ENCODE results near the gene PCSK7.

Gene PCSK7

DNA sequence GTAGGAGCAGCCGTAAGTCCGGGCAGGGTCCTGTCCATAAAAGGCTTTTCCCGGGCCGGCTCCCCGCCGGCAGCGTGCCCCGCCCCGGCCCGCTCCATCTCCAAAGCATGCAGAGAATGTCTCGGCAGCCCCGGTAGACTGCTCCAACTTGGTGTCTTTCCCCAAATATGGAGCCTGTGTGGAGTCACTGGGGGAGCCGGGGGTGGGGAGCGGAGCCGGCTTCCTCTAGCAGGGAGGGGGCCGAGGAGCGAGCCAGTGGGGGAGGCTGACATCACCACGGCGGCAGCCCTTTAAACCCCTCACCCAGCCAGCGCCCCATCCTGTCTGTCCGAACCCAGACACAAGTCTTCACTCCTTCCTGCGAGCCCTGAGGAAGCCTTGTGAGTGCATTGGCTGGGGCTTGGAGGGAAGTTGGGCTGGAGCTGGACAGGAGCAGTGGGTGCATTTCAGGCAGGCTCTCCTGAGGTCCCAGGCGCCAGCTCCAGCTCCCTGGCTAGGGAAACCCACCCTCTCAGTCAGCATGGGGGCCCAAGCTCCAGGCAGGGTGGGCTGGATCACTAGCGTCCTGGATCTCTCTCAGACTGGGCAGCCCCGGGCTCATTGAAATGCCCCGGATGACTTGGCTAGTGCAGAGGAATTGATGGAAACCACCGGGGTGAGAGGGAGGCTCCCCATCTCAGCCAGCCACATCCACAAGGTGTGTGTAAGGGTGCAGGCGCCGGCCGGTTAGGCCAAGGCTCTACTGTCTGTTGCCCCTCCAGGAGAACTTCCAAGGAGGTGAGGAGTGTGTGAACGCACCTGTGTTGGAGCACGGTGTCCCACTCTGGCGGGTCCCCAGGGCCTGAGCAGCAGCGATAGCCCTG, 32.6 kb downstream of the PCSK7 start, which contains the start of gene TAGLN:
Gene TAGLN, plus strand, starts transcription at position 318 of the 863 bp plus-strand sequence. CDS start 3,644 bp downstream, outside the sequence.
- DNase-seq (ENCODE audit: low read depth): peak; percentile 90

DNA sequence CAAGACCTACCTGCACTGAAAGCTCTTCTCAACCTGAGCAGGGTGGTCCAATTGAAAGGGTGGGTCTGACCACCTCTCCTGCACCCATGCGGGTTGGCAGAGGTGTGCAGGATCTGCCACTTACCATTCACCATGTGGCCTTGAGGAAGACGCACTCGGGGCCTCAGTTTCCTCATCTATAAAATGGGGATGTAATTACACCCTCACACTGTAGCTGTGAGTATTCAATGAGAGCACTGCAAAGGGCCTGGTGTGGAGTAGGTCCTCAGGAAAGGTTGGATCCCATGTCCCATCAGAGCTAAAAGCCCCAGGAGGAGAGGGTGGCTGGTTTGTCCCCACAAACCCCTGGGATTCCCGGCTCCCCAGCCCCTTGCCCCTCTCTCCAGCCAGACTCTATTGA, 33.3 kb downstream of the PCSK7 start:
- no peak for DNase-seq (ENCODE audit: low read depth)

DNA sequence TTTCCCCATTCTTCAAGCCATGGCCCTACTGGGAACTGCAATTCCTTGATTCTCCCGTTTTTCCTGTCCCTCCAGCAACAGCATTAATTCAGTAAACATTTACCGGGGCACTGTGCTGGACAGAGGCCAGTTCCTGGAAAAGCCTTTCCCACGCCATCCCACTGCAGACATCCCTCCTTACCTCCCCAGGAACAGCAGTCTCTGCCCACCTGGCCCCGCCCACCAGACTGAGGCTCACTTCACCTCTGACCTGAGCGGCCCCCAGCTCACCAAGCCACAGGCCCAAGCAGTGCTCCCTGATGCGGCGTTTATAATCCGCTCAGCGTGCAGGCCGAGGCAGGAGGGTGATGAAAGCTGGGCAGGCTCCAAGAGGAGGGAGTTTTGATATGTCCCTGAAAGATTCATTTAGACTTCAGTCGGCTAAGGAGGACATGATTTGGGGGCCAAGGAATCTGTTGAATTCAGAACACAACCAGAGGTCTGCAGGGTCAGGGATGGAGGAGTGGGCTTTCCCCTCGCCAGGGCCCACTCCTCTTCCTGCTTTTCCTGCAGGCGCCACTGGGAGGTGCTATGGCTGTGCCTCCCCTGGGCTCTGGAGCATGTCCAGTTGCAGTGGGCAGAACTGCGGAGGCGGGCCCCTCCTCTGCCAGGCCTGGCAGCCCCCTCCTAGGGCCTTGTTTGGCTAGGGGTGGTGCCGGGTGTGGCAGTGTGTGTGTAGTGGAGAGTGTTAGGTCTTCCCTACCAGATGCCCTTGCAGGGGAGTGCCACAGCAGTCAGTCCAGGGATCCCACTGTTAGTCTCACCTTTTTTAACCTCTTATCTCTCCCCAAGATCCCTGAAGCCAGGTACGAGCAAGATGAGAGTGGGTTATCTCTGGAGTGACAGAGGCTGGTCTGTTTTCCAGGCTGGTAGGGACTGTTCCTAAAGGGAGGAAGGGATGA, 34.1 kb downstream of the PCSK7 start:
- no peak for DNase-seq (ENCODE audit: low read depth)

DNA sequence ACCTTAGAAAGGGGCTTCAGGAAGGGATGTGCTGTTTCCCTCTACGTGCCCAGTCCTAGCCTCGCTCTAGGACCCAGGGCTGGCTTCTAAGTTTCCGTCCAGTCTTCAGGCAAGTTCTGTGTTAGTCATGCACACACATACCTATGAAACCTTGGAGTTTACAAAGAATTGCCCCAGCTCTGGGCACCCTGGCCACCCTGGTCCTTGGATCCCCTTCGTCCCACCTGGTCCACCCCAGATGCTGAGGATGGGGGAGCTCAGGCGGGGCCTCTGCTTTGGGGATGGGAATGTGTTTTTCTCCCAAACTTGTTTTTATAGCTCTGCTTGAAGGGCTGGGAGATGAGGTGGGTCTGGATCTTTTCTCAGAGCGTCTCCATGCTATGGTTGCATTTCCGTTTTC, 34.9 kb downstream of the PCSK7 start:
- DNase-seq (ENCODE audit: low read depth): no peak

DNA sequence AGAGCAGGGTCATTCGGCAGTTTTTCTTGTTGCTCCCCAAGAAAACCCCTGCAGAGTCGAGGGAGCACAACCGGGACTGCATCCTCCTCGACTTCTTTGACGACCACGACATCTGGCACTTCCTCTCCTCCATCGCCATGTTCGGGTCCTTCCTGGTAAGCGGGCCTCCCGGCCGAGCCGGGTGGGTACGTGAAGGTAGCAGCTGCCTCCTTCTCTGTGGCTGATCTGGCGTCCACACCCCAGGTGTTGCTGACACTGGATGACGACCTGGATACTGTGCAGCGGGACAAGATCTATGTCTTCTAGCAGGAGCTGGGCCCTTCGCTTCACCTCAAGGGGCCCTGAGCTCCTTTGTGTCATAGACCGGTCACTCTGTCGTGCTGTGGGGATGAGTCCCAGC, 36.1 kb downstream of the PCSK7 start:
- no peak for DNase-seq (ENCODE audit: low read depth)

DNA sequence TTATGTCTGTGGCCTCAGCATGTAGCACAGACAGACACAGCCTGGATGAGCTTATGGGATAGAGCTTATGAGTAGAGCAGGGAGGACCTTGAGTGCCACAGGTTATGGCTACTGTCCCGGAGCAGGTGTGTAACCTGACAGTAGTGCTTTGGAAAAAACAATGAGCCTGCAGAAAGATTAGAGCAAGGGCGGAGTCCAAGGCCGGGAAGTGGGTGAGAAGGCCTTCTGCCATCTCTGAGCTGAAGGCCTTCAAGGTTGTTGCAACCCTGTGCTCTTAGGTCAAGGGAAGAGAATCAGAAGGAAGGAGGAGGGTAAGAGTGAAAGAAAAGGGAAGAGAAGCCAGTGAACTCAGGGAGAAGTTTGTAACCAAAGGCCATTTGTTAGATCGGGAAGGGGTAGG, 36.6 kb downstream of the PCSK7 start:
- no peak for DNase-seq (ENCODE audit: low read depth)

DNA sequence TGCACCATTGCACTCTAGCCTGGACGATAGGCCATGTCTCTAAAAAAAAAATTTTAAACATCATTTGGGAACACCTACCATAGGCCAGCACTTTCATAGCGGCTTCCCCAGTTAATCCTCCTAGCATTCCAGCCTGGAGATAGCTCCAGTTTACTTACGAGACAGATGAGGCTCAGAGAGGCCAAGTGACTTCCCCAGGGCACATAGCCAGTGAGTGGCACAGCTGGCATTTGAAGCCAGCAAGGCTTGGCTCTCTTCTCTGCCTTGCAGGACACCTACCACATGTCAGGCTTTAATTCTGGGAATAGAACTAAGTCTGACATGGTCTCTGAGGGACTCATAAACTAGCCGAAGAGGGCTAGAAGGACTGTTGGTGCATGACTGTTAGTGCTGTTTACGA, 37.6 kb downstream of the PCSK7 start:
- DNase-seq (ENCODE audit: low read depth): no peak

DNA sequence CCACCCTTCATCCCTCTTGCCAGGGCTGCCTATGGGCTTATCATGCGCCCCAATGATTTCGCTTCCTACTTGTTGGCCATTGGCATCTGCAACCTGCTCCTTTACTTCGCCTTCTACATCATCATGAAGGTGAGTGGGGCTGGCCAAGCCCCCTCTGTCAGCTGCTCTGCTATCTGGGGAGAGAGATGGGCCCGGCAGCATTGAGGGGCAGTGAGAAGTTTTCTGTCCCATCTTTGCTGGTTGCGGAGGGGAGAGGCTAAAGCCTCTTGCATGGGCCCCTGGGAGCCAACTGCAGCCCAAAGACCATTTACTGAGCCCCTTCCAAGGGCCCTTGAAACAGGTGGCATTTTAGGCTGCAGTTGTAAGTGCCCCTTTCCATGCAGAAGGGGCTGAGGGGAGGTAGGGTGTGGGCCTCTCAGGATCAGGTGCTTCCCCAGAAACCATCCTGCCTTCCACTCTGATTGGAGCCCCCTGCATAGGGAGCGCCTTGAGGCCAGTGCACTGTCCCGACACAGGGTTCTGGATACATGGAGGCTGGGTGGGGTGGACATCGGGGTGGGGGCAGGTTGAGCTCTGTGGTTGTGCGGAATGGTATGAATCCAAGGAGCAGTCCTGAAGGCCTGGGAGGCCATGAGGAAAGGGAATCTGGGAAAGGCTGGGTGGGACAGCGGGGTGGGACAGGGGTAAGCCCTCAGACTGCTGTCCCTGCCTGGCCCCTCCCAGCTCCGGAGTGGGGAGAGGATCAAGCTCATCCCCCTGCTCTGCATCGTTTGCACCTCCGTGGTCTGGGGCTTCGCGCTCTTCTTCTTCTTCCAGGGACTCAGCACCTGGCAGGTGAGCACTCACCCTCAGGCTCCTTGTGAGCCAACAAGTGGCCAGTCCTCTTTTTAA, 38.5 kb downstream of the PCSK7 start:
- DNase-seq (ENCODE audit: low read depth): no peak

DNA sequence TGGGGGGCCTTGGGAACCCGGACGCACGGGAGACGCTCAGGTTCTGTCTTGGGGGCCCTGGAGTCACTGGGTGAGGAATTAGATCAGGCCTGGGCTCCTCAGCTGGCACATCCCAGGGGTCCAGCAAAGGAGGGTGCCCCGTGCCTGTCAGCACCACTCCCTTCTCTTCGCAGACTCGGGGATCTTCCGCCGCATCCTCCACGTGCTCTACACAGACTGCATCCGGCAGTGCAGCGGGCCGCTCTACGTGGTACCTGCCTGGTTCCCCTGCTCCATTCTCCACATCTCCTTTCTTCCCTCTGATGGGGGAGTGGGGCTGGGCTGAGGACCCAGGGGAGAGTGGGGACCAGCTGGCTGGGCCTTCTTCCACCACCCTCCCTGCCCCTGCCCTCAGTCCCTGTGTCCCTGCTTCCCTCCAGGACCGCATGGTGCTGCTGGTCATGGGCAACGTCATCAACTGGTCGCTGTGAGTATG, 39.4 kb downstream of the PCSK7 start:
- DNase-seq (ENCODE audit: low read depth): no peak

DNA sequence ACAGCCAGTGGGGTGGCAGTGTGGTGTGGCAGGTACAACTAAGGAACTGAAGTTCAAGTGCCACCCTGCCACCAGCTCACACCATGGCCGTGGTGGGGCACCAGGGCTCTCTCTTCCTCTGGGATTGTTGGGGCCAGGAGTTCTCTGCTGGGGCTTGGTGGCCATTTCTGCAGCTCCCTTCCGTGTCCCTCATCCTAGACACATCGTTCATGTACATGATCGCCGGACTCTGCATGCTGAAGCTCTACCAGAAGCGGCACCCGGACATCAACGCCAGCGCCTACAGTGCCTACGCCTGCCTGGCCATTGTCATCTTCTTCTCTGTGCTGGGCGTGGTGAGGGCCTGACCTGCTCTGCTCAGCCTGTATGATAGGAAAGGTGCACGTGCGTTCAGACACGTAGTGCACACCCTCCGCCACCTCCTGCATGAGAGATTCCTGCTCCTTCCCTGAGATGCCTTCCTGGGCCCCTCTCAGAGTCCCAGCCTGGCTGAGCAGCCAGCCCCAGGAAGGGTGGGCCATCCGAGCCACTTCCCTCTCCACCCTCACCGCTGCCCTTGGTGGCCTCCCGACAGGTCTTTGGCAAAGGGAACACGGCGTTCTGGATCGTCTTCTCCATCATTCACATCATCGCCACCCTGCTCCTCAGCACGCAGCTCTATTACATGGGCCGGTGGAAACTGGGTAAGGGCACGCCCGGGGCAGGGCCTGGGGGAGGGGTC, 40.0 kb downstream of the PCSK7 start:
- no peak for DNase-seq (ENCODE audit: low read depth)

DNA sequence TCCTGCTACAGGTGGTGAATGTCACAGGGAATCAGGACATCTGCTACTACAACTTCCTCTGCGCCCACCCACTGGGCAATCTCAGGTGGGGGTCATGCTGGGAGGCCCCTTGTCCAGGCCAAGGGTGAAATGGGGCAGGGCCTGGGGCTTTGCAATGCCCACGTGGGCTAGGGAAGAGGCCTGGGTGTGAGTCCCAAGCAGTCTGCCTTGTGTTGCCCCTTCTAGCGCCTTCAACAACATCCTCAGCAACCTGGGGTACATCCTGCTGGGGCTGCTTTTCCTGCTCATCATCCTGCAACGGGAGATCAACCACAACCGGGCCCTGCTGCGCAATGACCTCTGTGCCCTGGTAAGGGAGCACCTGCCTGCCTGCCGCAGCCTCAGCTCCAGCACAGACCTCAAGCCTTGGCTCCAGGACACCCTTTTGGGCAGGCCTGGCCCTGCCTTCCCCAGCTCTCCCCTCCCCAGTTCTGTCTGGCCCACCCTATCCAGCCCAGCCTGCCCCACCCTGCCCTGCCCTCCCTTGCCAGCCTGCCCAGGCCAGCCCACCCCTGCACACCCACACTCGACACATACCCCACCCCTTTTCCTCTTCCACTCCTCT, 41.8 kb downstream of the PCSK7 start:
- DNase-seq (ENCODE audit: low read depth): no peak

DNA sequence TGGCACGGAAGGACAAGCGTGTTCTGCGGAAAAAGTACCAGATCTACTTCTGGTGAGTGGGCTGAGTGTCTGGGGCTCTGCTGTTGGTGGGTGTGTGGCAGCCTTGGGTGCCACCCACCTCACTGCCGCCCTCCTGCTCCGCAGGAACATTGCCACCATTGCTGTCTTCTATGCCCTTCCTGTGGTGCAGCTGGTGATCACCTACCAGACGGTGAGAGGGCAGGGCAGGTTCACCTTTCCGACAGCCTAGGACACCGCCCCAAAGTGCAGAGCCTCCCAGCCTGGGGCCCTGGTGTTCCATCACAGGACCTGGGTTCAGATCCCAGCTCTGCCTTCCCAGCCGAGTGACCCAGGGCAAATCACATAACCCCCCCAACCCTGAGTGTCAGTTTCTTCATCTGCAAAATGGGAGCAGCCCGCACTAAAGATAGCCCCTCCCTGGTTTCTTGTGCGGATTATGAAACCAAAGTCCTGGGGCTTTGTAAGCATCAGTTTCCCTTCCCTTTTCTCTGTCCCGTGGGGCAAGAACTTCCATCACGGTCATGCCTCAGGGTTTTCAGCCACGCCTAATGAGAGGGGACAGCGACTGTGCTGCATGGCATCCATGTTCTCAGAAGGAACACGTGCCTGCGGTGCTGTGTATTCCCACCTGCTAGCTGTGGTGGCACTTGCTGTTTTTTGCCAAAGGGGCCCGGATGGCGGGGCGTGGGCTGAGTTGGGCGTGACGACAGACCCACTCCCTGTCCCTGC, 42.5 kb downstream of the PCSK7 start:
- no peak for DNase-seq (ENCODE audit: low read depth)

DNA sequence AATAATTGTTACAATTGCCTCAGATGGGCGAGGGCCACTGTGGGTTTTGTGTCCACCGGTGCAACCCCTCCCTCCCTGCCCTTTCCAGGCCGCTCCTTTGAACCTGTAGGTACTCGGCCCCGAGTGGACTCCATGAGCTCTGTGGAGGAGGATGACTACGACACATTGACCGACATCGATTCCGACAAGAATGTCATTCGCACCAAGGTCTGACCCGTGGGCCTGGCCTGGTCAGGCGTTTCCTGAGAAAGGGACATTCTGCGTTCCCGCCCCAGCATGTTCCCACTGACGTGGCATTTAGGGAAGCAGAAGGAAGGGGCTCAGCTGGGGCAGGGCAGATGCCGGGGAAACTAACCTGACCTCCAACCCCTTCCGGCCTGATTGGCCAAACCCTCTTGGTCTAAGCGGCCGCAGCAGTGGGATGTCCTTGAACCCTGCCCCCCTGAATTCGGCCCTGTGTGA, 43.2 kb downstream of the PCSK7 start:
- no peak for DNase-seq (ENCODE audit: low read depth)

DNA sequence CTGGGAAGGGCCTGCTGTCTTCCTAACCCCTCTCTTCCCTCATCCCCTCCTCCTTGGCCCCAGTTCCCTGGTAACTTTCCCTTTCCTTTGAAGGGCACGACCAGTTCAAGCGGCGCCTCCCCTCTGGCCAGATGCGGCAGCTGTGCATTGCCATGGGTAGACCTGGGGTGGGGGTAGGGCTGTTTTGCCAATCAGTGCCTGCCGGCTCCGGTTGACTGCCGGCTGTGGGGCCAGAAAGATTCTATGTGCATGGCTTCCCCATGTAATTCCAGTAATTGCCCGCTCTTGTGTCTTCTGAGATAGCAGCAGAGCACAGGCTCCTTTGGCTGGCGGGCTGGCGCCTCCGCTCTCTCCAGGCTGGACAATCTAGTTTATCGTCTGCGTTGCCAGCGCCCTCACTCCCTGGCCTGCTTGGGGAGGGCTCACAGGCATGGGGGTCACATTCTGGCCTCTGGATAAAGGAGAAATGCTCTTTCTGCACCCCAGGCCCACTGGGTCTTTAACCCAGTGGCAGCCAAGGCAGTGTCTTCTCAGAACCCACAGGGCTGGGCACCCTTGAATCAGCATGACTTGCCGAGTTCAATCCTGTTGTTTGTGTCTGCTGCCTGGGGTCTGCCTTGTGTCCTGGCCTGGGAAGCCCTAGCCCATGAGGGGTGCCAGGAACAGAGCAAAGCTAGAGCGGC, 43.9 kb downstream of the PCSK7 start:
- DNase-seq (ENCODE audit: low read depth): no peak

DNA sequence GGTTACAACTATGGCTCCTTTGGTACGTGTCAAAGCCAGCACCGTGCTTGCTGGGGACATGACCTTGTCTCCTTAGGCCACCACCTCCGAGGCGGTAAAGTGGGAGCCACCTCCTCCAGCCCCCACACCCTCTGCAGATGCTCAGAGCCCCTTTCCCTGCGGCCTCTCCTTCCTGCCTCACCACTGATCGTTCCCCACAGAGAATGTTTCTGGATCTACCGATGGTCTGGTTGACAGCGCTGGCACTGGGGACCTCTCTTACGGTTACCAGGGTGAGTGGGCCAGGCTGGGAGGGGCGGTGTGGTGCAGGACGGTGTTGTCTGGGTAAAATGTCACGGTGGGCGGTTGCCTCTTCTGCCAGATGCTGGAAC, 44.5 kb downstream of the PCSK7 start:
- DNase-seq (ENCODE audit: low read depth): no peak

DNA sequence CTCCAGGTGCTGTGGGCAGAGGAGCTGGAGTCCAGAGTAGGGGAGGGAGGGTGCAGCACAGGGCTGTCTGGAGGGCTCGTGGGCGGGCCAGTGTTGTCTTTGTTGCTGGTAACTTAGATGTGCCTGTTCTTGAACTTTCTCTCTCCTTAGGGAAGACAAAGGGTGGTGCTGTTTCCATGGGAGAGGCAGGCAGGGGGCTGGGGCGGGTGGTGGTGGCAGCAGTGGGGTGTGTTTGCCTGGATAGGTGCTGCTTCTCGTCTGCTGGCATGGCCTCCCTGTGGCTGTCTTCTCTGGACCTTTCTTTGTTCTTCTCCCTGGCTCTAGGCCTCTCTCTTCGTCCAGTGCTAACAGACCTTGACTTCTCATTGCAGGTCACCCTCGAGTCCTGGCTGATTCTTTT, 44.9 kb downstream of the PCSK7 start:
- DNase-seq (ENCODE audit: low read depth): no peak

DNA sequence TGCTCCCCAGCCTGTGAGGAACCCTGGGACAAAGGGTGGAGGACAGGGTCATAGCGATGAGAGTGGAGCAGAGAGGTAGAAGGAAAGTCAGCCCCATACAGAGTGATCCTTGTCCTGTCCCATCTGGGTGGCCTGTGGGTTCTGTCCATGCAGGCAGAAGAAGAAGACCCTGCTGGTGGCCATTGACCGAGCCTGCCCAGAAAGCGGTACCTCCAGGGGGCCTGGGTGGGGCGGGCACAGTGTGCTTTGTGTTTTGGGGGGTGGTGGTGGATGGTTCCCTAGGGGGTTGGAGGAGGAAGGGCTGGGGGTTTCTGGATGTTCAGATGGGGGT, 45.5 kb downstream of the PCSK7 start:
- no peak for DNase-seq (ENCODE audit: low read depth)

DNA sequence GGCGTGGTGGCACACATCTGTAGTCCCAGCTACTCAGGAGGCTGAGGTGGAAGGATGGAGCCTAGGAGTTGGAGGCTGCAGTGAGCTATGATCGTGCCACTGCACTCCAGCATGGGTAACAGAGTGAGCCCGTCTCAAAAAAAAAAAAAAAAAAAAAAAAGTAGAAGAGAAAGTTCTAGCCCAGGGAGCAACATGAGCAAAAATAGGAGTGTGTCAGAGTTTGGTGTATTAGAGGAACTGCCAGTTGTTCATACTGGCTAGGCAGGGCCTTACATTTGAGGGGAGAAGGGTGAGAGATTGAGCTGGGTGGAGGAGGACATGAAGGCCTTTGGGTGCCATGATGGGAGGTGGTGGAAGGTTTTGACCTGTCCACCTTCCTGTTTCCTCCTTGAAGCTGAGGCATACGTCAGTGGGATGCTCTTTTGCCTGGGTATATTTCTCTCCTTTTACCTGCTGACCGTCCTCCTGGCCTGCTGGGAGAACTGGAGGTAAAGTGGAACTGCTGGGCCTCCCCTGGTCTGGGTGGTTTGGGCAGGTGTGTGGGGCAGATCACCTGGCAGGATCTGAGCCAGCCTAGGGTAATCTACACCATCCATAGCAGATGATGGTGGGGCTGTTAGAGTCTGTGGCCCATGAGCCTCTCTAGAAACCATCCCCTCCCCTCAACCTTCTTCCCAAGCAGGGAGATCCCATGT, 46.0 kb downstream of the PCSK7 start:
- DNase-seq (ENCODE audit: low read depth): no peak
